ENCODE measurements around the gene MIS18BP1. TPM values are rescaled to one million over a fixed set of nuclear protein-coding genes. Genes with fewer than 3 reads are reported as not detected.
A peak's percentile ranks its signal among the peaks of the same experiment; 100 is the strongest.

MIS18BP1 gene
- total and polyA plus RNA-seq, 9 of the 15 experiments (the other 6 are each of a cell fraction or from before 2014, with no cell fraction given): 5.0 to 29.1 (median 19.1) TPM

DNA sequence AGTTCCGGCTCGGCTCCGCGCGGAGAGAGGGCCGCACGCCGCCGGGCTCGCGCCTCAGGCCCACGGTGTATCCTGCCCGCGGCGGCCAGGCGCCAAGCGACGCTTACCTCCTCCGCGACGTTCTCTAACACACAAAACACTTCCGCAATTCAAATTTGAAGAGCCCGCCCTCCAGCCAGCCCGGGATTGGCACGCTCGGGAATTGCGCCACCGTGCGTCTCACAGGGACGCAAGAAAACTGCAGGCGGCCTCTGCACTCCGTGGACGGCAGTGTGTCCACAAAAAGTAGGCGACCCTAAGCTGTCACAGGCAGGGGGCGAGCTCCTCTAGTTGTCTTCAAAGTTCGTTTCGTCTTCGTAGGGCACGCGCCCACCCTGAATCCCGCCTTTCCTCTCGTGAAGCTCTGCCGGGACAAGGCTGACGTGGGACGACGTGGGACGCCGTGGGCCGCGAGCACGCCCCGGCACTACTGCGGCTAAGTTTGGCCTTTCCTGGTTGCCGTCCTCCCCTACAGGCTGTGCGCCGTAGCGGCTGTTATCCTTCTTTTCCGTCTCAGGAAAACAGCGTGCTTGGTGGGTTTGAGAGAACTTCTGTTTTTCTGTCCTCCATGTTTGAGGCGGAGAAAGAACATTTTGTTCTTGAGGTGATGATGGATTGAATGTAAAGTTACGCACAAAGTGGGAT lies at the start of gene MIS18BP1 (continued):
- TF ChIP-seq, protein P1, sequence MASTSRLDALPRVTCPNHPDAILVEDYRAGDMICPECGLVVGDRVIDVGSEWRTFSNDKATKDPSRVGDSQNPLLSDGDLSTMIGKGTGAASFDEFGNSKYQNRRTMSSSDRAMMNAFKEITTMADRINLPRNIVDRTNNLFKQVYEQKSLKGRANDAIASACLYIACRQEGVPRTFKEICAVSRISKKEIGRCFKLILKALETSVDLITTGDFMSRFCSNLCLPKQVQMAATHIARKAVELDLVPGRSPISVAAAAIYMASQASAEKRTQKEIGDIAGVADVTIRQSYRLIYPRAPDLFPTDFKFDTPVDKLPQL (IDR thresholded peaks at IDR 0.05; ENCODE audit: extremely low read depth, insufficient read length): no peak
- TF ChIP-seq ZNF436 (CRISPR knock-in tag; IDR thresholded peaks at IDR 0.05): no peak
- peak; percentile 41 for TF ChIP-seq MEIS2 (IDR thresholded peaks at IDR 0.05; ENCODE audit: partially characterized antibody)
- no peak for TF ChIP-seq HDAC3 (IDR thresholded peaks at IDR 0.05; ENCODE audit: borderline replicate concordance, partially characterized antibody)
- TF ChIP-seq MEF2A (IDR thresholded peaks at IDR 0.05; ENCODE audit: control insufficient read depth, low read depth, low read length): no peak
- no peak for TF ChIP-seq NFATC3 (IDR thresholded peaks at IDR 0.05)
- peak; percentile 95 for TF ChIP-seq CC2D1A (IDR thresholded peaks at IDR 0.05)
- peak; percentile 70; the same call in 1 of the 2 replicates for TF ChIP-seq CEBPB (tag; IDR thresholded peaks at IDR 0.05)
- TF ChIP-seq BCOR (IDR thresholded peaks at IDR 0.05): no peak
- TF ChIP-seq KAT2B (IDR thresholded peaks at IDR 0.05; ENCODE audit: low read depth, low read length): no peak
- no peak for TF ChIP-seq PTTG1 (tag; IDR thresholded peaks at IDR 0.05; ENCODE audit: low read depth)
- no peak for TF ChIP-seq RFX5 (IDR thresholded peaks at IDR 0.05; ENCODE audit: low read depth, low read length)
- TF ChIP-seq ZNF431 (CRISPR knock-in tag; IDR thresholded peaks at IDR 0.05): no peak
- TF ChIP-seq ZBED1 (IDR thresholded peaks at IDR 0.05): no peak
- no peak for TF ChIP-seq ZNF668 (CRISPR knock-in tag; IDR thresholded peaks at IDR 0.05)
- TF ChIP-seq, protein P2, sequence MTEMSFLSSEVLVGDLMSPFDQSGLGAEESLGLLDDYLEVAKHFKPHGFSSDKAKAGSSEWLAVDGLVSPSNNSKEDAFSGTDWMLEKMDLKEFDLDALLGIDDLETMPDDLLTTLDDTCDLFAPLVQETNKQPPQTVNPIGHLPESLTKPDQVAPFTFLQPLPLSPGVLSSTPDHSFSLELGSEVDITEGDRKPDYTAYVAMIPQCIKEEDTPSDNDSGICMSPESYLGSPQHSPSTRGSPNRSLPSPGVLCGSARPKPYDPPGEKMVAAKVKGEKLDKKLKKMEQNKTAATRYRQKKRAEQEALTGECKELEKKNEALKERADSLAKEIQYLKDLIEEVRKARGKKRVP (CRISPR knock-in tag; IDR thresholded peaks at IDR 0.05): no peak
- TF ChIP-seq ZNF24 (IDR thresholded peaks at IDR 0.05): no peak

All from K562 (cell line).